Panc1 (cell line): Measurements from ENCODE around the gene TM4SF4. TPM values are rescaled to one million over a fixed set of nuclear protein-coding genes. Genes with fewer than 3 reads are reported as not detected.

Experiments
- ATAC-seq: fragments of 200-7000 bp; cut with Tn5 transposase; 2 replicates; pipeline ENCODE4 v1.9.1; 2020; ENCODE audit warnings: mild to moderate bottlenecking, moderate library complexity
- BruUV-seq: library from RNA; stranded (reverse); fragments of 400-500 nt; replicated peaks from 2 replicates; lab custom pipeline; 2021; lab: Mats Ljungman, UMichigan
- CTCF ChIA-PET: fragments of 300-600 bp; sonication (Branson Sonifier 250); formaldehyde crosslinking; loops from one replicate; lab custom pipeline; 2022; ENCODE audit warnings: antibody characterized with exemption; lab: Charles Lee
- POLR2A ChIA-PET: fragments of 300-600 bp; sonication (Branson Sonifier 250); formaldehyde crosslinking; loops from one replicate; lab custom pipeline; 2022; ENCODE audit warnings: antibody characterized with exemption; lab: Charles Lee
- DNase-seq: peaks from one replicate; pipeline ENCODE4 v3.0.0-alpha.2; 2010; ENCODE audit warnings: low read depth, low spot score
- H3K27ac ChIP-seq: 2 replicates; pipeline ENCODE4 v1.5.1; 2011; ENCODE audit warnings: mild to moderate bottlenecking, low read length, inconsistent platforms
- H3K27me3 ChIP-seq: fragments of 200-500 bp; sonication (Bioruptor generic); 2 replicates; pipeline ENCODE4 v1.6.0; 2014; ENCODE audit warnings: low read length, inconsistent platforms; ENCODE audit not compliant: control insufficient read depth, insufficient read depth
- H3K36me3 ChIP-seq: fragments of 200-500 bp; sonication (Bioruptor generic); 2 replicates; pipeline ENCODE4 v1.5.1; 2014; ENCODE audit warnings: inconsistent platforms, mild to moderate bottlenecking, low read length, moderate library complexity; ENCODE audit not compliant: control insufficient read depth, insufficient read depth
- H3K4me1 ChIP-seq: 2 replicates; pipeline ENCODE4 v1.5.1; 2011; ENCODE audit warnings: inconsistent platforms, mild to moderate bottlenecking, low read length, moderate library complexity; ENCODE audit not compliant: control insufficient read depth, insufficient read depth
- H3K4me3 ChIP-seq, 2 experiments: 2 replicates each; pipeline ENCODE4 v1.5.1; 2011 to 2012; ENCODE audit warnings: low read depth in 2 of 2, low read length in 2 of 2, mild to moderate bottlenecking in 2 of 2, inconsistent platforms in 1 of 2, moderate library complexity in 1 of 2
- H3K9me3 ChIP-seq: fragments of 200-500 bp; sonication (Bioruptor generic); 2 replicates; pipeline ENCODE4 v1.5.1; 2014; ENCODE audit warnings: low read depth, mild to moderate bottlenecking, inconsistent platforms, low read length, moderate library complexity; ENCODE audit not compliant: control insufficient read depth, insufficient read depth
- POLR2AphosphoS5 ChIP-seq: IDR thresholded peaks from 2 replicates; pipeline ENCODE4 v1.6.1; 2012; ENCODE audit warnings: mild to moderate bottlenecking, low read depth, low read length, moderate library complexity
- SIN3A ChIP-seq: IDR thresholded peaks from 2 replicates; pipeline ENCODE4 v1.6.1; 2012; ENCODE audit warnings: low read depth, mild to moderate bottlenecking, low read length, moderate library complexity, borderline replicate concordance; ENCODE audit not compliant: insufficient read depth
- TCF7L2 ChIP-seq: IDR thresholded peaks from 2 replicates; pipeline ENCODE4 v1.6.1; 2011; ENCODE audit warnings: mild to moderate bottlenecking, low read depth, low read length, inconsistent platforms
- in situ Hi-C: cut with HindIII; loops from 2 replicates; pipeline ENCODE4 v1.10.0; 2016; ENCODE audit warnings: low sequenced_read_pairs, low pct_unique_long_range_greater_than_20kb
- intact Hi-C: fragments of 100-400 bp; cut with micrococcal nuclease; formaldehyde crosslinking; loops from one replicate; pipeline ENCODE4 v1.10.0; 2022; ENCODE audit not compliant: unreplicated experiment
- total RNA-seq: library from RNA; stranded (reverse); gene quantifications from one replicate; pipeline ENCODE4 v1.2.1, GENCODE V29; 2021; ENCODE audit not compliant: unreplicated experiment
- TF ChIP-seq, protein P1 (sequence below), 2 experiments: IDR thresholded peaks; 2 replicates each; pipeline ENCODE4 v1.6.1; 2011 to 2012; ENCODE audit warnings: low read depth in 2 of 2, control low read depth in 1 of 2, low read length in 1 of 2, mild to moderate bottlenecking in 1 of 2, moderate library complexity in 1 of 2; ENCODE audit not compliant: insufficient read depth in 1 of 2
- TF ChIP-seq, protein P2 (sequence below): fragments of 450-650 bp; IDR thresholded peaks from 2 replicates; pipeline ENCODE4 v1.5.1; 2017; ENCODE audit warnings: mild to moderate bottlenecking

TM4SF4 gene
- total RNA-seq, 1 experiment from 2014 or later = 0.46 TPM

DNA sequence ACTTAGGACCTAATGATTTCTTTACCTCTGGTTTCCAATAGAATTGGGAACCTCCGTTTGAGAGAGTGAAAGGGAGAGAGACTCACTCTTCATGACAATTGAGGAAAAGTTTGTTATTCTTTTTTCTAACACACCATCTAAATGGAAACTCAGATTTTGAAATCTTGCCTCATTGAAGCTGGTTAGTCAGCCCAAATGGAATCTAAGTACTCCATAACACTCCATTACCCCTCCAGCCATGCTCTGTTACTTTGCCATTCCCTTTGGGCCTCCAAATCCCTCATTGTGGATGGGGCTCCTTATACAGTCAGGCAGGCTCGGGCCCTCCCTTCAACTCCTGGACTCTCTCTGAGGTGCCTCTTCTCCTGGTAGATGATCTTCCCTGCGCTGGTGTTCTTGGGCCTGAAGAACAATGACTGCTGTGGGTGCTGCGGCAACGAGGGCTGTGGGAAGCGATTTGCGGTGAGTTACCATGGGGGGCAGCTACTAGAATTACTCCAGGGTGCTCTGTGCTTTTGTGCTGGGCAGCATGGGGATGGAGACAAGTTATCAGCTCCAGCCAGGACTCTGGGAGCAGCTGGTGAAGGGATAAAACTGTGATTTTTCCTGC is 1.1 kb downstream of the TM4SF4 start:
- CTCF ChIA-PET = no interaction called here
- in situ Hi-C loops = no loop called here

DNA sequence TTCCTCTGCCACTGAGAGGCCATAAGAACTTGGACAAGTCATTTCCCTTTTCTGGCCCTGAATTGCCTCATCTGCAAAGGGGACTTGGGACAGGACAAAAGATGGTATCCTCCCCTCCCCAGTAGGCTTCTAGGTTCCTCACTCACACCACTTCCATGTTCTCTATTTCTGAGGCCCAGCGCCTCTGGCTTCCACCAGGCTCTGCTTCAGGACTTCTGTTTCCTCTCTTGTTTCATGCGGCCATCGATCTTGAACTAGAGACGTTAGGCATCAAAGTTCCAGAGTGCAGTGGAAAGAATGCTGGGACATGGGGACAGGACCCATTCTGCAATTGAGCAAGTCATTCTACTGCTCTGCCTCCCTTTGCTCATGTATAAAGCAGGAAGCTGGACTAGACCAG is 1.7 kb downstream of the TM4SF4 start:
- intact Hi-C loops (no loop called here), in situ Hi-C loops (no loop called here)
- no TSS peak for BruUV-seq
- peak overlapping the region; percentile 68 for H3K27ac ChIP-seq
- H3K9me3 ChIP-seq = no peaks in the 10 kb centered on the region
- TF ChIP-seq SIN3A (no peak), POLR2AphosphoS5 (no peak), TCF7L2 (no peak)
- TF ChIP-seq, protein P1, sequence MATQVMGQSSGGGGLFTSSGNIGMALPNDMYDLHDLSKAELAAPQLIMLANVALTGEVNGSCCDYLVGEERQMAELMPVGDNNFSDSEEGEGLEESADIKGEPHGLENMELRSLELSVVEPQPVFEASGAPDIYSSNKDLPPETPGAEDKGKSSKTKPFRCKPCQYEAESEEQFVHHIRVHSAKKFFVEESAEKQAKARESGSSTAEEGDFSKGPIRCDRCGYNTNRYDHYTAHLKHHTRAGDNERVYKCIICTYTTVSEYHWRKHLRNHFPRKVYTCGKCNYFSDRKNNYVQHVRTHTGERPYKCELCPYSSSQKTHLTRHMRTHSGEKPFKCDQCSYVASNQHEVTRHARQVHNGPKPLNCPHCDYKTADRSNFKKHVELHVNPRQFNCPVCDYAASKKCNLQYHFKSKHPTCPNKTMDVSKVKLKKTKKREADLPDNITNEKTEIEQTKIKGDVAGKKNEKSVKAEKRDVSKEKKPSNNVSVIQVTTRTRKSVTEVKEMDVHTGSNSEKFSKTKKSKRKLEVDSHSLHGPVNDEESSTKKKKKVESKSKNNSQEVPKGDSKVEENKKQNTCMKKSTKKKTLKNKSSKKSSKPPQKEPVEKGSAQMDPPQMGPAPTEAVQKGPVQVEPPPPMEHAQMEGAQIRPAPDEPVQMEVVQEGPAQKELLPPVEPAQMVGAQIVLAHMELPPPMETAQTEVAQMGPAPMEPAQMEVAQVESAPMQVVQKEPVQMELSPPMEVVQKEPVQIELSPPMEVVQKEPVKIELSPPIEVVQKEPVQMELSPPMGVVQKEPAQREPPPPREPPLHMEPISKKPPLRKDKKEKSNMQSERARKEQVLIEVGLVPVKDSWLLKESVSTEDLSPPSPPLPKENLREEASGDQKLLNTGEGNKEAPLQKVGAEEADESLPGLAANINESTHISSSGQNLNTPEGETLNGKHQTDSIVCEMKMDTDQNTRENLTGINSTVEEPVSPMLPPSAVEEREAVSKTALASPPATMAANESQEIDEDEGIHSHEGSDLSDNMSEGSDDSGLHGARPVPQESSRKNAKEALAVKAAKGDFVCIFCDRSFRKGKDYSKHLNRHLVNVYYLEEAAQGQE (IDR thresholded peaks at IDR 0.05; ENCODE audit: insufficient read depth in 1 of 2, low read depth in 2 of 2, low read length in 1 of 2) = no peak
- TF ChIP-seq, protein P2, sequence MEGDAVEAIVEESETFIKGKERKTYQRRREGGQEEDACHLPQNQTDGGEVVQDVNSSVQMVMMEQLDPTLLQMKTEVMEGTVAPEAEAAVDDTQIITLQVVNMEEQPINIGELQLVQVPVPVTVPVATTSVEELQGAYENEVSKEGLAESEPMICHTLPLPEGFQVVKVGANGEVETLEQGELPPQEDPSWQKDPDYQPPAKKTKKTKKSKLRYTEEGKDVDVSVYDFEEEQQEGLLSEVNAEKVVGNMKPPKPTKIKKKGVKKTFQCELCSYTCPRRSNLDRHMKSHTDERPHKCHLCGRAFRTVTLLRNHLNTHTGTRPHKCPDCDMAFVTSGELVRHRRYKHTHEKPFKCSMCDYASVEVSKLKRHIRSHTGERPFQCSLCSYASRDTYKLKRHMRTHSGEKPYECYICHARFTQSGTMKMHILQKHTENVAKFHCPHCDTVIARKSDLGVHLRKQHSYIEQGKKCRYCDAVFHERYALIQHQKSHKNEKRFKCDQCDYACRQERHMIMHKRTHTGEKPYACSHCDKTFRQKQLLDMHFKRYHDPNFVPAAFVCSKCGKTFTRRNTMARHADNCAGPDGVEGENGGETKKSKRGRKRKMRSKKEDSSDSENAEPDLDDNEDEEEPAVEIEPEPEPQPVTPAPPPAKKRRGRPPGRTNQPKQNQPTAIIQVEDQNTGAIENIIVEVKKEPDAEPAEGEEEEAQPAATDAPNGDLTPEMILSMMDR = no peak
- CTCF ChIA-PET = no interaction called here
- peaks cover 34% of the 10 kb centered on the region for H3K4me1 ChIP-seq
- H3K4me3 ChIP-seq = no peak overlapping the region
- no peak for ATAC-seq
- no peaks in the 10 kb centered on the region for H3K27me3 ChIP-seq
- no peaks in the 10 kb centered on the region for H3K36me3 ChIP-seq
- no peak for DNase-seq
- POLR2A ChIA-PET = no interaction called here

More for the DNA sequence above, 1.1 kb downstream of the TM4SF4 start:
- no TSS peak for BruUV-seq
- Histone ChIP-seq H3K4me3 (no peak overlapping the region), H3K27me3 (no peaks in the 10 kb centered on the region), H3K9me3 (no peaks in the 10 kb centered on the region), H3K36me3 (no peaks in the 10 kb centered on the region), H3K27ac (peak overlapping the region; percentile 68), H3K4me1 (peaks cover 35% of the 10 kb centered on the region)
- TF ChIP-seq POLR2AphosphoS5 = no peak
- TF ChIP-seq, protein P2 = no peak
- no peak for TF ChIP-seq TCF7L2
- TF ChIP-seq, protein P1 (IDR thresholded peaks at IDR 0.05; ENCODE audit: insufficient read depth in 1 of 2, low read depth in 2 of 2, low read length in 1 of 2) = no peak
- TF ChIP-seq SIN3A = no peak
- POLR2A ChIA-PET = no interaction called here
- no peak for DNase-seq
- intact Hi-C loops = no loop called here
- ATAC-seq = no peak
